IPS-11a (cell line): ENCODE data around the gene DGKZ.

ENCODE experiments used
- H3K4me3 ChIP-seq: one replicate; pipeline ENCODE4 v1.5.1; 2013; ENCODE audit warnings: low read depth, low read length, control low read depth

The DGKZ gene

GRCh38 chr11:46426233-46426991, 79.1 kb downstream of the DGKZ start:
- no peak overlapping the region for H3K4me3 ChIP-seq

GRCh38 chr11:46427364-46427763, 80.1 kb downstream of the DGKZ start:
- no peak overlapping the region for H3K4me3 ChIP-seq

- H3K4me3 ChIP-seq: no peak overlapping the region
These were observed 82.5 kb downstream of the DGKZ start for GRCh38 chr11:46429717-46430116.
